Fibroblast of skin of scalp (primary cell): Measurements from ENCODE around the gene EIPR1.
"Not testable (repeated sequence)": the region's sequence is repeated elsewhere in the genome, so short reads cannot be mapped to it uniquely, and the experiment has no call there.

ENCODE experiments used
- DNase-seq: peaks from one replicate; pipeline ENCODE4 v3.0.0-alpha.2; 2013

Gene EIPR1

GRCh38 chr2:3403587-3404334 is 26.1 kb upstream of the EIPR1 start:
- no peak for DNase-seq

GRCh38 chr2:3399829-3400228 is 22.2 kb upstream of the EIPR1 start:
- DNase-seq, result no peak

- DNase-seq, result no peak
Measured at GRCh38 chr2:3399381-3399780, 21.8 kb upstream of the EIPR1 start.

GRCh38 chr2:3398857-3399256 is 21.2 kb upstream of the EIPR1 start:
- DNase-seq, result no peak

- no peak for DNase-seq
Measured at GRCh38 chr2:3396920-3397559, 19.4 kb upstream of the EIPR1 start.

GRCh38 chr2:3392216-3392615 is 14.6 kb upstream of the EIPR1 start:
- no peak for DNase-seq

- DNase-seq, result no peak
Measured at GRCh38 chr2:3390041-3390440, 12.4 kb upstream of the EIPR1 start.

GRCh38 chr2:3389193-3389592 is 11.6 kb upstream of the EIPR1 start:
- DNase-seq, result no peak

GRCh38 chr2:3388412-3388738 is 10.8 kb upstream of the EIPR1 start:
- DNase-seq, result no peak

- DNase-seq, result no peak
Measured at GRCh38 chr2:3387644-3388411, 10.2 kb upstream of the EIPR1 start.

- DNase-seq, result no peak
Measured at GRCh38 chr2:3387011-3387410, 9.4 kb upstream of the EIPR1 start.

- no peak for DNase-seq
Measured at GRCh38 chr2:3386448-3386958, 8.9 kb upstream of the EIPR1 start.

- peak; percentile 89 for DNase-seq
Measured at GRCh38 chr2:3379647-3380534, 2.3 kb upstream of the EIPR1 start, which contains the start of gene TRAPPC12. Gene TRAPPC12 (plus strand): TSS chr2:3379694. CDS start chr2:3387624, 7,930 bp downstream.

- no peak for DNase-seq
Measured at GRCh38 chr2:3379339-3379646, 1.7 kb upstream of the EIPR1 start.

GRCh38 chr2:3377279-3377611 is 373 bp downstream of the EIPR1 start:
- peak; percentile 42 for DNase-seq

- no peak for DNase-seq
Measured at GRCh38 chr2:3376821-3377220, 797 bp downstream of the EIPR1 start.

GRCh38 chr2:3369340-3370181 is 8.1 kb downstream of the EIPR1 start:
- not testable (repeated sequence) for DNase-seq

GRCh38 chr2:3368261-3368722 is 9.3 kb downstream of the EIPR1 start:
- no peak for DNase-seq

- DNase-seq, result no peak
Measured at GRCh38 chr2:3365219-3365618, 12.4 kb downstream of the EIPR1 start.

- no peak for DNase-seq
Measured at GRCh38 chr2:3361518-3362389, 15.9 kb downstream of the EIPR1 start.

- DNase-seq, result no peak
Measured at GRCh38 chr2:3357926-3358325, 19.7 kb downstream of the EIPR1 start.
